Measurements from ENCODE around the gene ZNF665.
"Not testable (repeated sequence)": the region's sequence is repeated elsewhere in the genome, so short reads cannot be mapped to it uniquely, and the experiment has no call there.

Gene ZNF665

DNA sequence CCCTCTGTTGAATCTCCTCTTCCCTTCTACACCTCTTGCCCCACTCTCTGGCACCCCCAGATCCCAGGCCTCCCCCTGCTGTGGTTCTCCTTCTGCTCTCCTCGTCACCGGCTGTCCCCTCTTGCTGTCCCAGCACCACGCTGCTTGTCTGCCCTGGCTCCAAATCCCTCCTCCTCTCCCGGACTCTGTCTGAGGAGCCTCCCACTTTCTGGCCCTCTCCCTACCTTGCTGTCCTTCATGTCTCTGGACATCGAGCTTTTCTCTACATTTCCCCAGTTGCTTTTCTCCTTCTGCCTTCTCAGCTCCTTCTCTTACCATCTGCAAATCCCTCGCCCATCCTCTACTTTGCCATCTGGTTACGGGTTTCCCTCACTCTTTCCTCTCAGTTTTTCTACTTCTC is 35.5 kb downstream of the ZNF665 start:
- no peak for DNase-seq (ENCODE audit: low read depth)

GRCh38 chr19:53156850-53157249 is 36.3 kb downstream of the ZNF665 start:
- no peak for DNase-seq (ENCODE audit: low read depth)

- no peak for DNase-seq (ENCODE audit: low read depth)
Observed at GRCh38 chr19:53147645-53148044, 45.5 kb downstream of the ZNF665 start.

- DNase-seq (ENCODE audit: low read depth) = no peak
Observed at GRCh38 chr19:53140351-53140750, 52.8 kb downstream of the ZNF665 start.

- DNase-seq (ENCODE audit: low read depth) = no peak
Observed at GRCh38 chr19:53136432-53136831, 56.7 kb downstream of the ZNF665 start.

DNA sequence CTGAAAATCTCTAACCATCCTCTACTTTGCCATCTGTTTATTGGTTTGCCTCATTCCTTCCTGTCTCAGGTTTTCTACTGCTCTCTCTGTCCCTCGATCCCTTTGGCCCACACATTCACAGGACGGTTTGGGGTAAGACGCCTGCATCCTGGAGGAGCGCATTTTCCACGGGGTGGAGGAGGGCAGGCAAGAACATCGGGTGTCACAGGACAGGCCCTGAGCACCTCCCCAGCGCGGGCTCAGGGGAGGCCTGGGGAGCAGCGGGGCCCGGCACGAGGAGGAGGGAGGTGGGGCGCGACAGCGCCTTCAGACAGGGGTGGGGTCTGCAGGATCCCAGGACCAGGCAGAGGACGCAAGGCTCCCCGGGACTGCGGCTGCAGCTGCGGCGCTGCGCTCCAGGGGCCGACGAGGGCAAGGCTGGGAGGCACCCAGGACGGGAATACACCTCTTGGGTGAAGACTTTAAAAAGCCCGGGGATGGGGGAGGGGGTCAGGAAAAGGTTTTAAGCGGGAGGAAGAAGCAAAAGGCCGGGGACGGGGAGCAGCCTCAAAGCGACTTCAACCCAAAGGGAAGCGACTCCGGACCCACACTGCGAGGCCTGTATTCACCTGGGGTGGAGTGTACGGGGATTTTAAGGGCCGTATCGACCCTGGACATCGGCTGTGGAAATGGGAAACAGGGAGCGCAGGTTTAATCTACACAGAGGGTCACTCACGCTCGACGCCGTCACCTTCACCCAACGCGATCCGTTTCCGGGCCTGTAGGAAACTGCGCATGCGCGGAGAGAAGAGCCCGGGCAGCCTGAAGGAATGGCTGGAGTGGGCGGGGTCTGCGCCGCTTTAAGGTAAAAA is 60.8 kb downstream of the ZNF665 start, which contains the start of gene ZNF415:
Gene ZNF415 (minus strand): TSS at position 770 of the 851 bp plus-strand sequence. CDS start 10,234 bp downstream, outside the sequence.
- no peak for DNase-seq (ENCODE audit: low read depth)

GRCh38 chr19:53131727-53132126 is 61.4 kb downstream of the ZNF665 start:
- no peak for DNase-seq (ENCODE audit: low read depth)

DNA sequence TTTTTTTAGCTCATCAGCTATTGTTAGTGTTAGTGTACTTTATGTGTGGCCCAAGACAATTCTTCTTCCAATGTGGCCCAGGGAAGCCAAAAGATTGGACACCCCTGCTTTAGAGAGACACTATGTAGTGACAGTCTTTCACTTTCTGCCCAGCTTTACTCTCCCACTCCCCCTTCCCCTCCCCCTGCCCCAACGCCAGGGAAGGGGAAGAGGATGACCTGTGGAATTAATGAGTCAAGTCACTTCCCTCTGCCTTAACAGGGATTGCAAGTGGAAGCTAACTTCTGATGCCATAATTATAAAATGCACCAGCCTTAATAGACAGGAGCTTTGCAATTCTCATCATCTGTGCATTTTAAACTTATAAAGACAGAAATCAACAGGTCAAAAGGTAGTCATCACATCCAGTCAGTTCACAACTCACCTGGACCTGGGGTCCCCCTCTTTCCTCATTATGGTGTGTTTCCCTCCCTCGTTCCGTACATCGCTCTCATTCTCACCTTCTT is 62.0 kb downstream of the ZNF665 start:
- DNase-seq (ENCODE audit: low read depth) = no peak

- no peak for DNase-seq (ENCODE audit: low read depth)
Observed at GRCh38 chr19:53130506-53130905, 62.7 kb downstream of the ZNF665 start.

- DNase-seq (ENCODE audit: low read depth) = not testable (repeated sequence)
Observed at GRCh38 chr19:53126733-53127526, 66.2 kb downstream of the ZNF665 start.

- DNase-seq (ENCODE audit: low read depth) = no peak
Observed at GRCh38 chr19:53123400-53123799, 69.8 kb downstream of the ZNF665 start.

Data from stimulated activated CD8-positive, alpha-beta memory T cell treated with anti-CD3 and anti-CD28 coated beads, Interleukin-15, amount 100 ng/mL, for 24 hours (primary cell).